Hepatocyte (in vitro differentiated cells): Measurements from ENCODE around the gene APOA1. TPM values are rescaled to one million over a fixed set of nuclear protein-coding genes. Genes with fewer than 3 reads are reported as not detected.

Source experiments
- DNase-seq: peaks from one replicate; pipeline ENCODE4 v3.0.0-alpha.2; 2016; ENCODE audit warnings: low spot score
- H2AFZ ChIP-seq: fragments of 200-600 bp; sonication (generic); 2 replicates; pipeline ENCODE4 v1.6.0; 2016; ENCODE audit warnings: antibody characterized with exemption, mild to moderate bottlenecking
- H3K27ac ChIP-seq: fragments of 200-600 bp; sonication (generic); 2 replicates; pipeline ENCODE4 v1.5.1; 2016; ENCODE audit warnings: mild to moderate bottlenecking
- H3K27me3 ChIP-seq: fragments of 200-600 bp; sonication (generic); 2 replicates; pipeline ENCODE4 v1.6.1; 2016
- H3K36me3 ChIP-seq: fragments of 200-600 bp; sonication (generic); replicated peaks from 2 replicates; pipeline ENCODE4 v1.5.1; 2016; ENCODE audit warnings: low read depth; ENCODE audit not compliant: insufficient read depth
- H3K4me1 ChIP-seq: fragments of 200-600 bp; sonication (generic); 2 replicates; pipeline ENCODE4 v1.5.1; 2016; ENCODE audit warnings: mild to moderate bottlenecking, moderate library complexity; ENCODE audit not compliant: insufficient read depth
- H3K4me2 ChIP-seq: fragments of 200-600 bp; sonication (generic); 2 replicates; pipeline ENCODE4 v1.6.0; 2016
- H3K4me3 ChIP-seq: fragments of 200-600 bp; sonication (generic); 2 replicates; pipeline ENCODE4 v1.5.1; 2016; ENCODE audit warnings: mild to moderate bottlenecking
- H3K79me2 ChIP-seq: fragments of 200-600 bp; sonication (generic); 2 replicates; pipeline ENCODE4 v1.6.0; 2017; ENCODE audit warnings: mild to moderate bottlenecking
- H3K9me2 ChIP-seq: fragments of 200-600 bp; sonication (generic); replicated peaks from 2 replicates; pipeline ENCODE4 v1.6.0; 2017; ENCODE audit warnings: mild to moderate bottlenecking; ENCODE audit not compliant: insufficient read depth
- H3K9me3 ChIP-seq: fragments of 200-600 bp; sonication (generic); 2 replicates; pipeline ENCODE4 v1.5.1; 2016; ENCODE audit warnings: low read depth, mild to moderate bottlenecking
- H4K20me1 ChIP-seq: fragments of 200-600 bp; sonication (generic); 2 replicates; pipeline ENCODE4 v1.6.0; 2016; ENCODE audit warnings: mild to moderate bottlenecking; ENCODE audit not compliant: insufficient read depth, poor library complexity, severe bottlenecking
- EZH2 ChIP-seq: fragments of 200-600 bp; sonication (generic); IDR thresholded peaks from 2 replicates; pipeline ENCODE4 v1.6.1; 2016; ENCODE audit warnings: antibody characterized with exemption, mild to moderate bottlenecking, borderline replicate concordance
- EZH2phosphoT487 ChIP-seq: fragments of 200-600 bp; sonication (generic); IDR thresholded peaks from one replicate; pipeline ENCODE4 v1.6.1; 2018; ENCODE audit warnings: antibody characterized with exemption, mild to moderate bottlenecking, low read depth, moderate library complexity; ENCODE audit not compliant: unreplicated experiment, severe bottlenecking
- WGBS: methylation state at CpG from one replicate; pipeline ENCODE4 v1.1.6; 2016; ENCODE audit warnings: low lambda C conversion rate; ENCODE audit errors: missing lambda C conversion rate; 5-methylcytosine and 5-hydroxymethylcytosine counted together
- polyA plus RNA-seq: library from polyadenylated mRNA; unstranded; fragments of >200 nt; fragmentation: Nextera tagmentation; extraction: Ambion mirVana; gene quantifications from 2 replicates; pipeline ENCODE4 v1.2.1, GENCODE V29; 2016
- total RNA-seq: library from RNA; depleted of rRNA; stranded (reverse); fragments of >200 nt; gene quantifications from 2 replicates; pipeline ENCODE4 v1.2.3, GENCODE V29; 2014
- TF ChIP-seq, protein P1 (sequence below): fragments of 200-600 bp; sonication (generic); IDR thresholded peaks from 2 replicates; pipeline ENCODE4 v1.5.1; 2016; ENCODE audit warnings: antibody characterized with exemption, mild to moderate bottlenecking; ENCODE audit not compliant: poor library complexity

The APOA1 gene
- total and polyA plus RNA-seq, 2 experiments from 2014 or later: 4,253 to 7,624 TPM

DNA sequence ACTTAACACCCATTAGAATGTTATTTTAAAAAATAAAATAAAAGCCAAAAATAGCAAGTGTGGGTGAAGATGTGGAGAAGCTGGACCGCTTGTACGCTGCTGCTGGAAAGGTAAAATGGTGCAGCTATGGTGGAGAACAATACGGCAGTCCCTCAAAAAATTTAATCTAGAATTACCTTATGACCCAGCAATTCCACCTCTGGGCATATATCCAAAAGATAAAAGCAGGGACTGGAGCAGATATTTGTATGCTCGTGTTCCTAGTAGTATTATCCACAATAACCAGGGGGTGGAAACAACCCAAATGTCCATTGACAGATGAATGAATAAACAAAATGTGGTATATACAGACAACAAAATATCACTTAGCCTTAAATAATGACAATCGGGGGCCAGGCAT lies 39.6 kb downstream of the APOA1 start:
- Histone ChIP-seq H3K4me1 (no peaks in the 10 kb centered on the region), H3K4me3 (no peak overlapping the region), H3K36me3 (no peaks in the 10 kb centered on the region), H3K9me2 (no peaks in the 10 kb centered on the region), H3K79me2 (no peaks in the 10 kb centered on the region), H3K9me3 (no peaks in the 10 kb centered on the region), H4K20me1 (no peaks in the 10 kb centered on the region), H3K27ac (no peak overlapping the region), H2AFZ (no peak overlapping the region), H3K27me3 (no peaks in the 10 kb centered on the region), H3K4me2 (no peak overlapping the region)
- DNase-seq: no peak
- WGBS: 90% methylated on average over 5 of the region's 5 CpGs
- TF ChIP-seq EZH2phosphoT487 (no peak), EZH2 (no peak)
- TF ChIP-seq, protein P1, sequence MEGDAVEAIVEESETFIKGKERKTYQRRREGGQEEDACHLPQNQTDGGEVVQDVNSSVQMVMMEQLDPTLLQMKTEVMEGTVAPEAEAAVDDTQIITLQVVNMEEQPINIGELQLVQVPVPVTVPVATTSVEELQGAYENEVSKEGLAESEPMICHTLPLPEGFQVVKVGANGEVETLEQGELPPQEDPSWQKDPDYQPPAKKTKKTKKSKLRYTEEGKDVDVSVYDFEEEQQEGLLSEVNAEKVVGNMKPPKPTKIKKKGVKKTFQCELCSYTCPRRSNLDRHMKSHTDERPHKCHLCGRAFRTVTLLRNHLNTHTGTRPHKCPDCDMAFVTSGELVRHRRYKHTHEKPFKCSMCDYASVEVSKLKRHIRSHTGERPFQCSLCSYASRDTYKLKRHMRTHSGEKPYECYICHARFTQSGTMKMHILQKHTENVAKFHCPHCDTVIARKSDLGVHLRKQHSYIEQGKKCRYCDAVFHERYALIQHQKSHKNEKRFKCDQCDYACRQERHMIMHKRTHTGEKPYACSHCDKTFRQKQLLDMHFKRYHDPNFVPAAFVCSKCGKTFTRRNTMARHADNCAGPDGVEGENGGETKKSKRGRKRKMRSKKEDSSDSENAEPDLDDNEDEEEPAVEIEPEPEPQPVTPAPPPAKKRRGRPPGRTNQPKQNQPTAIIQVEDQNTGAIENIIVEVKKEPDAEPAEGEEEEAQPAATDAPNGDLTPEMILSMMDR: no peak

DNA sequence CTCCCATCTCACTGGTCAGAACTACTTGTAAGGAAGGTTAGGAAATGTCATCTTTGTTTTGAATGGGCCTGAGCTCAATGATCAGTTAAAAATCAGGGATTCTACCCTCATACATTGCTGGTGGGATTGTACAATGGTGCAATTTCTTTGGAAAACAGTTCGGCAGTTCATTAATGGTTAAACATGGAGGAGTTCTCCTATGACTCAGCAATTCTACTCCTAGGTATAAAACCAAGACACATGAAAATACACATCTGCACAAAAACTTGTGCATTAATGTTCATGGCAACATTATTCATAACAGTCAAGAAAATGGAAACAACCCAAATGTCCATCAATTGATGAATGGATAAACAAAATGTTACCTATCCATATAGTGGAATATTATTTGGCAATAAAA lies 40.9 kb downstream of the APOA1 start:
- TF ChIP-seq EZH2phosphoT487 (no peak), EZH2 (no peak)
- TF ChIP-seq, protein P1: no peak
- H3K27ac ChIP-seq: no peak overlapping the region
- H2AFZ ChIP-seq: no peak overlapping the region
- no peak overlapping the region for H3K4me3 ChIP-seq
- H4K20me1 ChIP-seq: no peaks in the 10 kb centered on the region
- H3K4me1 ChIP-seq: no peaks in the 10 kb centered on the region
- WGBS: 69% methylated on average over 1 of the region's 1 CpG
- no peaks in the 10 kb centered on the region for H3K79me2 ChIP-seq
- no peak for DNase-seq
- H3K9me2 ChIP-seq: no peaks in the 10 kb centered on the region
- no peaks in the 10 kb centered on the region for H3K9me3 ChIP-seq
- no peaks in the 10 kb centered on the region for H3K27me3 ChIP-seq
- H3K4me2 ChIP-seq: no peak overlapping the region
- no peaks in the 10 kb centered on the region for H3K36me3 ChIP-seq

GRCh38 chr11:116794851-116795250 lies 42.6 kb downstream of the APOA1 start:
- no peak overlapping the region for H3K4me3 ChIP-seq
- no peaks in the 10 kb centered on the region for H3K27me3 ChIP-seq
- DNase-seq: no peak
- H3K27ac ChIP-seq: no peak overlapping the region
- no peak overlapping the region for H3K4me2 ChIP-seq
- H3K9me2 ChIP-seq: no peaks in the 10 kb centered on the region
- H3K4me1 ChIP-seq: no peaks in the 10 kb centered on the region
- no peak for TF ChIP-seq EZH2
- TF ChIP-seq, protein P1: no peak
- TF ChIP-seq EZH2phosphoT487: no peak
- H3K36me3 ChIP-seq: no peaks in the 10 kb centered on the region
- no peaks in the 10 kb centered on the region for H3K9me3 ChIP-seq
- H3K79me2 ChIP-seq: no peaks in the 10 kb centered on the region
- H4K20me1 ChIP-seq: no peaks in the 10 kb centered on the region
- no peak overlapping the region for H2AFZ ChIP-seq
- WGBS: 89% methylated on average over 2 of the region's 2 CpGs

GRCh38 chr11:116793772-116794097 lies 43.7 kb downstream of the APOA1 start:
- H3K27ac ChIP-seq: no peak overlapping the region
- WGBS: 100% methylated on average over 1 of the region's 1 CpG

More at GRCh38 chr11:116793772-116794097, 43.7 kb downstream of the APOA1 start:
- no peaks in the 10 kb centered on the region for H4K20me1 ChIP-seq
- H3K9me2 ChIP-seq: no peaks in the 10 kb centered on the region
- peaks cover 2% of the 10 kb centered on the region for H3K4me1 ChIP-seq
- TF ChIP-seq, protein P1: no peak
- TF ChIP-seq EZH2: no peak
- no peak for TF ChIP-seq EZH2phosphoT487
- no peak for DNase-seq
- H3K4me3 ChIP-seq: no peak overlapping the region
- no peaks in the 10 kb centered on the region for H3K36me3 ChIP-seq
- no peaks in the 10 kb centered on the region for H3K9me3 ChIP-seq
- no peaks in the 10 kb centered on the region for H3K79me2 ChIP-seq
- H3K27me3 ChIP-seq: no peaks in the 10 kb centered on the region
- H2AFZ ChIP-seq: peak overlapping the region; percentile 26
- H3K4me2 ChIP-seq: no peak overlapping the region
